OCI-LY7 (cell line): ENCODE measurements around the gene LRRC72. TPM values are rescaled to one million over a fixed set of nuclear protein-coding genes. Genes with fewer than 3 reads are reported as not detected.

Source experiments
- BruUV-seq: library from RNA; stranded (reverse); fragments of 400-500 nt; replicated peaks from 2 replicates; lab custom pipeline; 2021; lab: Mats Ljungman, UMichigan
- CTCF ChIA-PET: fragments of 300-600 bp; sonication (Branson Sonifier 250); formaldehyde crosslinking; loops from one replicate; lab custom pipeline; 2022; ENCODE audit warnings: antibody characterized with exemption; ENCODE audit not compliant: unreplicated experiment; lab: Charles Lee
- POLR2A ChIA-PET: fragments of 300-600 bp; sonication (Branson Sonifier 250); formaldehyde crosslinking; loops from one replicate; lab custom pipeline; 2022; ENCODE audit warnings: antibody characterized with exemption; lab: Charles Lee
- DNase-seq: peaks from one replicate; pipeline ENCODE4 v3.0.0-alpha.2; 2015; ENCODE audit warnings: low spot score
- H2AFZ ChIP-seq: fragments of 200-600 bp; sonication (generic), shearing (Covaris generic); 2 replicates; pipeline ENCODE4 v1.6.1; 2014; ENCODE audit warnings: mild to moderate bottlenecking, antibody characterized with exemption, low read length, moderate library complexity
- H3K27ac ChIP-seq: fragments of 200-600 bp; sonication (generic); 2 replicates; pipeline ENCODE4 v1.5.1; 2014; ENCODE audit warnings: mixed run types, low read depth, mild to moderate bottlenecking, moderate library complexity, low read length, inconsistent platforms; ENCODE audit not compliant: poor library complexity, severe bottlenecking
- H3K36me3 ChIP-seq: fragments of 200-600 bp; sonication (generic); 2 replicates; pipeline ENCODE4 v1.6.1; 2014; ENCODE audit warnings: mild to moderate bottlenecking, antibody characterized with exemption, low read length, moderate library complexity, mixed read lengths; ENCODE audit not compliant: insufficient read depth
- H3K4me1 ChIP-seq: fragments of 200-600 bp; sonication (generic); 2 replicates; pipeline ENCODE4 v1.5.1; 2014; ENCODE audit warnings: mild to moderate bottlenecking, low read length; ENCODE audit not compliant: insufficient read depth, poor library complexity, severe bottlenecking
- H3K4me2 ChIP-seq: fragments of 200-600 bp; sonication (generic); 2 replicates; pipeline ENCODE4 v1.6.1; 2014; ENCODE audit warnings: mild to moderate bottlenecking, low read length
- H3K4me3 ChIP-seq: fragments of 200-600 bp; sonication (generic); 2 replicates; pipeline ENCODE4 v1.5.1; 2014; ENCODE audit warnings: mild to moderate bottlenecking, low read depth, low read length; ENCODE audit not compliant: poor library complexity, severe bottlenecking
- H3K79me2 ChIP-seq: fragments of 200-600 bp; sonication (generic); 2 replicates; pipeline ENCODE4 v1.6.1; 2016; ENCODE audit warnings: low read depth, mild to moderate bottlenecking, low read length, moderate library complexity, mixed read lengths; ENCODE audit not compliant: insufficient read depth
- H3K9me2 ChIP-seq: fragments of 200-600 bp; sonication (generic); 2 replicates; pipeline ENCODE4 v1.6.1; 2016; ENCODE audit warnings: mild to moderate bottlenecking, low read length, mixed read lengths; ENCODE audit not compliant: insufficient read depth
- H3K9me3 ChIP-seq: fragments of 200-600 bp; sonication (generic); 2 replicates; pipeline ENCODE4 v1.6.1; 2014; ENCODE audit warnings: mild to moderate bottlenecking, mixed run types, low read length, mixed read lengths
- H4K20me1 ChIP-seq: fragments of 200-600 bp; sonication (generic); 2 replicates; pipeline ENCODE4 v1.6.1; 2014; ENCODE audit warnings: mild to moderate bottlenecking, antibody characterized with exemption, low read length, moderate library complexity, mixed read lengths; ENCODE audit not compliant: insufficient read depth
- EZH2phosphoT487 ChIP-seq: fragments of 200-600 bp; sonication (generic); IDR thresholded peaks from 2 replicates; pipeline ENCODE4 v1.6.1; 2018; ENCODE audit warnings: low read depth, borderline replicate concordance, mild to moderate bottlenecking, mixed run types, antibody characterized with exemption, low read length, moderate library complexity, mixed read lengths
- intact Hi-C: fragments of 100-400 bp; cut with micrococcal nuclease; formaldehyde crosslinking; loops from one replicate; pipeline ENCODE4 v1.10.0; 2022; ENCODE audit not compliant: unreplicated experiment
- total RNA-seq, 2 experiments: library from RNA; depleted of rRNA in 1 of 2; stranded (reverse); fragments of >200 nt in 1 of 2; shearing (Covaris generic) in 1 of 2; gene quantifications; 2 replicates each; pipeline ENCODE4 v1.2.3, GENCODE V29; 2014 to 2022
- TF ChIP-seq, protein P1 (sequence below): fragments of 200-600 bp; sonication (generic); conservative IDR thresholded peaks from 2 replicates; pipeline ENCODE4 v1.5.1; 2014; ENCODE audit warnings: mild to moderate bottlenecking, antibody characterized with exemption, low read length, moderate library complexity, mixed read lengths

LRRC72 gene
- total RNA-seq, 2 experiments from 2014 or later: not detected

DNA sequence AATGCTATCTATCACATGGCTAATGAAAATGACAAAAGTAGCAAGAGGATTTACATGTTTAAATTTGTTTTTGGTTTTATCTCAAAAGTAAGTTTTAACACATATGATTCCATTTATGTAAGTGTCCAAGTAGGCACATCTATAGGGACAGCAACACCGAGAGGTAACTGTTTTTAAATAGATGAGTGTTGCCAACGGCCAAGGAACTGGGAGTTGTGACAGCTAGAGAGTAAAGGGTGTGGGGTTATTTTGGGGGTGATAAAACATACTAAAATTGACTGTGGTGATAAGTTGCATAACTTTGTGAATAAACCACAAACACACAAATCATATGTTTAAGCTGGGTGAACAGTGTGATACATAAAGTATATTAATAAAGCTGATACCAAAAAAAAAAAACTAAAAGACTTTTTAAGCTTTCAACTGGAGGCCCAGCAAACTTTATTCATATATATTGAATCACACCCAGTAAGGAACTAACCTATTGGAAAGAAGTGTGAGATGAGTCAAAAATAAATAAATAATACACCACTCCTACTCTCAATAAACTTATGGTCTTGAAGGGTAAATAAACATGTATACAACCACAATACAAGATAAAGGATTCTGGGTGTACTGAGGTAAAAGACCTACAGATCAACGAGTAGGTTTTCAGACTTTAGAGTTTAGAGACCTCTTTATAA is 33.0 kb downstream of the LRRC72 start:
- no peaks in the 10 kb centered on the region for H3K36me3 ChIP-seq
- no peaks in the 10 kb centered on the region for H3K9me3 ChIP-seq
- H4K20me1 ChIP-seq: no peaks in the 10 kb centered on the region
- no peak for DNase-seq
- TF ChIP-seq EZH2phosphoT487: no peak
- TF ChIP-seq, protein P1, sequence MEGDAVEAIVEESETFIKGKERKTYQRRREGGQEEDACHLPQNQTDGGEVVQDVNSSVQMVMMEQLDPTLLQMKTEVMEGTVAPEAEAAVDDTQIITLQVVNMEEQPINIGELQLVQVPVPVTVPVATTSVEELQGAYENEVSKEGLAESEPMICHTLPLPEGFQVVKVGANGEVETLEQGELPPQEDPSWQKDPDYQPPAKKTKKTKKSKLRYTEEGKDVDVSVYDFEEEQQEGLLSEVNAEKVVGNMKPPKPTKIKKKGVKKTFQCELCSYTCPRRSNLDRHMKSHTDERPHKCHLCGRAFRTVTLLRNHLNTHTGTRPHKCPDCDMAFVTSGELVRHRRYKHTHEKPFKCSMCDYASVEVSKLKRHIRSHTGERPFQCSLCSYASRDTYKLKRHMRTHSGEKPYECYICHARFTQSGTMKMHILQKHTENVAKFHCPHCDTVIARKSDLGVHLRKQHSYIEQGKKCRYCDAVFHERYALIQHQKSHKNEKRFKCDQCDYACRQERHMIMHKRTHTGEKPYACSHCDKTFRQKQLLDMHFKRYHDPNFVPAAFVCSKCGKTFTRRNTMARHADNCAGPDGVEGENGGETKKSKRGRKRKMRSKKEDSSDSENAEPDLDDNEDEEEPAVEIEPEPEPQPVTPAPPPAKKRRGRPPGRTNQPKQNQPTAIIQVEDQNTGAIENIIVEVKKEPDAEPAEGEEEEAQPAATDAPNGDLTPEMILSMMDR: no peak
- H3K4me1 ChIP-seq: no peaks in the 10 kb centered on the region
- H3K4me2 ChIP-seq: no peak overlapping the region
- no peak overlapping the region for H3K27ac ChIP-seq
- ChIA-PET POLR2A (interaction anchor here (1.8 kb wide), 1 partner anchor 8 kb away, joined by 6 read pairs; no protein-coding TSS in a partner anchor), CTCF (no interaction called here)
- intact Hi-C loops: loop anchor here (10.0 kb wide), 2 partner anchors 355 to 445 kb away; no protein-coding TSS in a partner anchor
- no peaks in the 10 kb centered on the region for H3K79me2 ChIP-seq
- no peak overlapping the region for H3K4me3 ChIP-seq
- no TSS peak for BruUV-seq
- no peaks in the 10 kb centered on the region for H3K9me2 ChIP-seq
- H2AFZ ChIP-seq: no peak overlapping the region

DNA sequence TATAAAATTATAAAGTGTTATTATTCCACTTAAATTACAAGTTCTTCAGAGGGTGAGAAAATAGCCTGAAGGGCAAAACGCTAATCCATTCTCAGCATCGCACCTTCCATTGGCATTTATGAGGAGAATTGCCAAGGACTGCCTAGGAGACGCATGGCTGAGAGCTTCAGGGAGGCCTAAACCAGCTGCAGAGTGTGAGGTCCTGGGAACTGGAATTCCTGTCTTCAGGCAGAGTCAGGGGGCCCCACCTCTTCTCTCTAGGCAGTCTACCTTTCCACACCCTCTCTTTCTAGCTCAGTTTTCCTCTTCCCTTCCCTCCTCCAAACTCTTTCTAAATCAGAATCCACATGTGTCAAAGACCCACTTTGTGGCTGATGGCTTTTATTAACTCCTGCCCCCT is 35.3 kb downstream of the LRRC72 start:
- no TSS peak for BruUV-seq
- CTCF ChIA-PET: no interaction called here
- intact Hi-C loops: loop anchor here (10.0 kb wide), 2 partner anchors 353 to 447 kb away; no protein-coding TSS in a partner anchor

More for the DNA sequence above, 35.3 kb downstream of the LRRC72 start:
- no peaks in the 10 kb centered on the region for H4K20me1 ChIP-seq
- H3K9me3 ChIP-seq: no peaks in the 10 kb centered on the region
- no peak overlapping the region for H3K4me2 ChIP-seq
- H3K27ac ChIP-seq: no peak overlapping the region
- no peaks in the 10 kb centered on the region for H3K4me1 ChIP-seq
- DNase-seq: no peak
- H3K9me2 ChIP-seq: no peaks in the 10 kb centered on the region
- POLR2A ChIA-PET: no interaction called here
- no peak overlapping the region for H2AFZ ChIP-seq
- TF ChIP-seq, protein P1: no peak
- no peak for TF ChIP-seq EZH2phosphoT487
- H3K36me3 ChIP-seq: no peaks in the 10 kb centered on the region
- H3K4me3 ChIP-seq: no peak overlapping the region
- no peaks in the 10 kb centered on the region for H3K79me2 ChIP-seq
